Osteocyte (in vitro differentiated cells): Measurements from ENCODE around the gene C4B. TPM values are rescaled to one million over a fixed set of nuclear protein-coding genes. Genes with fewer than 3 reads are reported as not detected.

Experiments used
- DNase-seq: peaks from one replicate; pipeline ENCODE4 v3.0.0; 2021; ENCODE audit warnings: mixed read lengths; ENCODE audit not compliant: unreplicated experiment; ENCODE audit errors: extremely low spot score
- H3K27ac Mint-ChIP-seq: one replicate; pipeline ENCODE4 v1.8.0; 2021; ENCODE audit warnings: mild to moderate bottlenecking, mixed read lengths; ENCODE audit not compliant: unreplicated experiment
- H3K27me3 Mint-ChIP-seq: one replicate; pipeline ENCODE4 v1.8.0; 2021; ENCODE audit warnings: mixed read lengths; ENCODE audit not compliant: unreplicated experiment
- H3K36me3 Mint-ChIP-seq: one replicate; pipeline ENCODE4 v1.8.0; 2021; ENCODE audit warnings: mixed read lengths; ENCODE audit not compliant: unreplicated experiment
- H3K4me1 Mint-ChIP-seq: one replicate; pipeline ENCODE4 v1.8.0; 2021; ENCODE audit warnings: mixed read lengths; ENCODE audit not compliant: unreplicated experiment
- H3K4me3 Mint-ChIP-seq: one replicate; pipeline ENCODE4 v1.8.0; 2021; ENCODE audit warnings: mild to moderate bottlenecking, moderate library complexity, mixed read lengths; ENCODE audit not compliant: unreplicated experiment
- H3K9me3 Mint-ChIP-seq: one replicate; pipeline ENCODE4 v1.8.0; 2021; ENCODE audit warnings: mixed read lengths; ENCODE audit not compliant: unreplicated experiment
- CTCF ChIP-seq: fragments of 200-600 bp; sonication (generic); IDR thresholded peaks from 2 replicates; pipeline ENCODE4 v1.5.0; 2021; ENCODE audit warnings: antibody characterized with exemption, mild to moderate bottlenecking, moderate library complexity
- total RNA-seq: library from RNA; stranded (reverse); gene quantifications from 2 replicates; pipeline ENCODE4 v1.2.1, GENCODE V29; 2021

Gene C4B
- total RNA-seq, 1 donor from 2014 or later, result 10.5 TPM

GRCh38 chr6:32068867-32069266, 54.3 kb downstream of the C4B start:
- Mint-ChIP-seq H3K36me3 (peaks cover 1% of the 10 kb centered on the region), H3K4me1 (peaks cover 22% of the 10 kb centered on the region), H3K27ac (no peak overlapping the region), H3K9me3 (no peaks in the 10 kb centered on the region), H3K4me3 (no peak overlapping the region), H3K27me3 (peaks cover 4% of the 10 kb centered on the region)
- no peak for DNase-seq
- TF ChIP-seq CTCF, result no peak

GRCh38 chr6:32069460-32069859, 54.9 kb downstream of the C4B start:
- H3K4me1 Mint-ChIP-seq, result peaks cover 22% of the 10 kb centered on the region
- H3K27ac Mint-ChIP-seq, result no peak overlapping the region
- no peaks in the 10 kb centered on the region for H3K9me3 Mint-ChIP-seq
- no peak overlapping the region for H3K4me3 Mint-ChIP-seq
- no peaks in the 10 kb centered on the region for H3K36me3 Mint-ChIP-seq
- H3K27me3 Mint-ChIP-seq, result peaks cover 3% of the 10 kb centered on the region
- TF ChIP-seq CTCF, result no peak
- no peak for DNase-seq

- H3K4me1 Mint-ChIP-seq, result peaks cover 24% of the 10 kb centered on the region
- H3K36me3 Mint-ChIP-seq, result no peaks in the 10 kb centered on the region
- no peak overlapping the region for H3K4me3 Mint-ChIP-seq
- H3K9me3 Mint-ChIP-seq, result no peaks in the 10 kb centered on the region
- no peak overlapping the region for H3K27ac Mint-ChIP-seq
- no peak for TF ChIP-seq CTCF
- H3K27me3 Mint-ChIP-seq, result peaks cover 3% of the 10 kb centered on the region
- DNase-seq, result no peak
Observed at GRCh38 chr6:32069878-32070515, 55.4 kb downstream of the C4B start.

GRCh38 chr6:32070814-32071543, 56.4 kb downstream of the C4B start:
- Mint-ChIP-seq H3K4me3 (no peak overlapping the region), H3K27me3 (peaks cover 3% of the 10 kb centered on the region), H3K4me1 (peaks cover 32% of the 10 kb centered on the region), H3K9me3 (no peaks in the 10 kb centered on the region), H3K36me3 (no peaks in the 10 kb centered on the region), H3K27ac (no peak overlapping the region)
- no peak for DNase-seq
- no peak for TF ChIP-seq CTCF

GRCh38 chr6:32073101-32073500, 58.5 kb downstream of the C4B start:
- no peak for DNase-seq
- Mint-ChIP-seq H3K27ac (peak overlapping the region; percentile 9), H3K4me3 (no peak overlapping the region), H3K36me3 (no peaks in the 10 kb centered on the region), H3K4me1 (peaks cover 40% of the 10 kb centered on the region), H3K9me3 (no peaks in the 10 kb centered on the region), H3K27me3 (peaks cover 3% of the 10 kb centered on the region)
- no peak for TF ChIP-seq CTCF
